ENCODE results near the gene ZNF320. TPM values are rescaled to one million over a fixed set of nuclear protein-coding genes. Genes with fewer than 3 reads are reported as not detected.
A peak's percentile ranks its signal among the peaks of the same experiment; 100 is the strongest.
"Not testable (repeated sequence)": the region's sequence is repeated elsewhere in the genome, so short reads cannot be mapped to it uniquely, and the experiment has no call there.

Gene ZNF320
- total RNA-seq, 1 donor from 2014 or later, result 24.2 TPM

DNA sequence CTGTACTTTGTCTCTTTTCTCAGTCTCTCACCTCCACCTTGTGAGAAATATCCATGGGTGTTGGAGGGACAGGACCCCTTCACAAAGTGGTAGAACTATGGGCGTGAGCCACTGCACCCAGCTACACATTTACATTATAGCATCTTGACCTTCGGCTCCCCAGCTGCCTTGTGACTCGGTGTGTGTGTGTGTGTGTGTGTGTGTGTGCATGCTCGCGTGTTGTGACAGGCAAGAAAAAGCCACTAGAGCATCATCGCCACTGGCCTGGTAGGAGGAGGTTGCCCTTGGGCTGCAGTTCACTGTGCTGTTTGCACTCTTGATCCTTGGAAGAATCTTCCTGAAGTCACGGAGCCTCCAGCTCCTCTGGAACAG lies 39.5 kb upstream of the ZNF320 start:
- Histone ChIP-seq H3K36me3 (ENCODE audit: control insufficient read depth, insufficient read depth, low read length) (peaks cover 1% of the 10 kb centered on the region), H3K4me3 (ENCODE audit: low read depth, low read length) (no peak overlapping the region), H3K27me3 (ENCODE audit: control insufficient read depth, insufficient read depth, low read length) (no peaks in the 10 kb centered on the region)
- no peak for DNase-seq (ENCODE audit: low read depth)
- TF ChIP-seq, protein P1, sequence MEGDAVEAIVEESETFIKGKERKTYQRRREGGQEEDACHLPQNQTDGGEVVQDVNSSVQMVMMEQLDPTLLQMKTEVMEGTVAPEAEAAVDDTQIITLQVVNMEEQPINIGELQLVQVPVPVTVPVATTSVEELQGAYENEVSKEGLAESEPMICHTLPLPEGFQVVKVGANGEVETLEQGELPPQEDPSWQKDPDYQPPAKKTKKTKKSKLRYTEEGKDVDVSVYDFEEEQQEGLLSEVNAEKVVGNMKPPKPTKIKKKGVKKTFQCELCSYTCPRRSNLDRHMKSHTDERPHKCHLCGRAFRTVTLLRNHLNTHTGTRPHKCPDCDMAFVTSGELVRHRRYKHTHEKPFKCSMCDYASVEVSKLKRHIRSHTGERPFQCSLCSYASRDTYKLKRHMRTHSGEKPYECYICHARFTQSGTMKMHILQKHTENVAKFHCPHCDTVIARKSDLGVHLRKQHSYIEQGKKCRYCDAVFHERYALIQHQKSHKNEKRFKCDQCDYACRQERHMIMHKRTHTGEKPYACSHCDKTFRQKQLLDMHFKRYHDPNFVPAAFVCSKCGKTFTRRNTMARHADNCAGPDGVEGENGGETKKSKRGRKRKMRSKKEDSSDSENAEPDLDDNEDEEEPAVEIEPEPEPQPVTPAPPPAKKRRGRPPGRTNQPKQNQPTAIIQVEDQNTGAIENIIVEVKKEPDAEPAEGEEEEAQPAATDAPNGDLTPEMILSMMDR (IDR thresholded peaks at IDR 0.05; ENCODE audit: insufficient read depth, low read length, poor library complexity, severe bottlenecking), result no peak

DNA sequence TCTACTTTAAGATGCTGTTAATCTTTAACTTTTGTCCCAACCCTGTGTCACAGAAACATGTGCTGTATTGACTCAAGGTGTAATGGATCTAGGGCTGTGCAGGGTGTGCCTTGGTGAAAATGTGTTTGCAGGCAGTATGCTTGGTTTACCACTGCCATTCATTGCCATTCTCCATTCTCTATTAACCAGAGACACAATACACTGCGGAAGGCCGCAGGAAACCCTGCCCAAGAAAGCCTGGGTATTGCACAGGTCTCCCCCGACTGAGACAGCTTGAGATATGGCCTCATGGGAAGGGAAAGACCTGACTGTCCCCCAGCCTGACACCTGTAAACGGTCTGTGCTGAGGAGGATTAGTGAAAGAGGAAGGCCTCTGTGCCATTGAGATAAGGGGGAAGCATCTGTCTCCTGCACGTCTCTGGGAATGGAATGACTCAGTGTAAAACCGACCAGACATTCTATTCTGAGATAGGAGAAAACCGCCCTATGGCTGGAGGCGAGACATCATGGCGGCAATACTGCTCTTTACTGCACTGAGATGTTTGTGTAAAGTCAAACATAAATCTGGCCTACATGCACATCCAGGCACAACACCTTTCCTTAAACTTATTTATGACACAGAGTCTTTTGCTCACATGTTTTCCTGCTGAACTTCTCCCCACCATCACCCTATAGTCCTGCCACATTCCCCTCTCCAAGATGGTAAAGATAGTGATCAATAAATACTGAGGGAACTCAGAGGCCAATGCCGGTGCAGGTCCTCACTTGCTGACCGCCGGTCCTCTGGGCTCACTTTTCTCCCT lies 38.9 kb upstream of the ZNF320 start:
- Histone ChIP-seq H3K36me3 (ENCODE audit: control insufficient read depth, insufficient read depth, low read length) (peaks cover 1% of the 10 kb centered on the region), H3K4me3 (ENCODE audit: low read depth, low read length) (no peak overlapping the region), H3K27me3 (ENCODE audit: control insufficient read depth, insufficient read depth, low read length) (no peaks in the 10 kb centered on the region)
- TF ChIP-seq, protein P1 (IDR thresholded peaks at IDR 0.05; ENCODE audit: insufficient read depth, low read length, poor library complexity, severe bottlenecking), result no peak
- DNase-seq (ENCODE audit: low read depth), result no peak

DNA sequence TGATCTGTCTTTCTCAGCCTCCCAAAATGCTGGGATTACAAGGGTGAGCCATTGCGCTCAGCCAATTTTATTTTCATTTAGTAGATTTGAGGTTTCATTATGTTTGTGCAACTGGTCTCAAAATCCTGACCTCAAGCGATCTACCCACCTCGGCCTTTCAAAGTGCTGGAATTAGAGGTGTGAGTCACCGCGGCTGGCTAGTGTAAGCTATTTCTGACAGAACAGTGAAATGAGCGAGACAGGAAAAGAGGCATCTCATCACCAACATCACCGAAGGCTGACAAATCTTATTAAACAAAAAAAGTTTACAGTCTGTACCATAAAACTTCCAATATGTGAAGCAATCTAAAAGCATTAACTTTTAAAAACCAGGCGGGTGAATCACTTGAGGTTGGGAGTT lies 38.0 kb upstream of the ZNF320 start:
- H3K36me3 ChIP-seq (ENCODE audit: control insufficient read depth, insufficient read depth, low read length), result peaks cover 1% of the 10 kb centered on the region
- H3K4me3 ChIP-seq (ENCODE audit: low read depth, low read length), result no peak overlapping the region
- H3K27me3 ChIP-seq (ENCODE audit: control insufficient read depth, insufficient read depth, low read length), result no peaks in the 10 kb centered on the region
- TF ChIP-seq, protein P1 (IDR thresholded peaks at IDR 0.05; ENCODE audit: insufficient read depth, low read length, poor library complexity, severe bottlenecking), result no peak
- no peak for DNase-seq (ENCODE audit: low read depth)

DNA sequence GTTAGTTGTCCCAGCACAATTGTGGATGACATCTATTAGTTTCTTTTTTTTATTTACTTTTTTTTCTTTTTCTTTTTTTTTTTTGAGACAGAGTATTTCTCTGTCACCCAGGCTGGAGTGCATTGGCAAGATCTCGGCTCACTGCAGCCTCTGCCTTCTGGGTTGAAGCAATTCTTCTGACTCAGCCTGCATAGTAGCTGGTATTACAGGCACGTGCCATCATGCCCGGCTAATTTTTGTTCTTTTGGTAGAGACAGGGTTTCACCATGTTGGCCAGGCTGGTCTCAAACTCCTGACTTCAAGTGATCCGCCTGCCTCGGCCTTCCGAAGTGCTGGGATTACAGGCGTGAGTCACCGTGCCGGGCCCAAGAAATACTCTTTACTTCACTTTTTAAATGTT lies 27.2 kb upstream of the ZNF320 start:
- H3K36me3 ChIP-seq (ENCODE audit: control insufficient read depth, insufficient read depth, low read length); DNase-seq (ENCODE audit: low read depth); H3K27me3 ChIP-seq (ENCODE audit: control insufficient read depth, insufficient read depth, low read length); H3K4me3 ChIP-seq (ENCODE audit: low read depth, low read length): not testable (repeated sequence)

DNA sequence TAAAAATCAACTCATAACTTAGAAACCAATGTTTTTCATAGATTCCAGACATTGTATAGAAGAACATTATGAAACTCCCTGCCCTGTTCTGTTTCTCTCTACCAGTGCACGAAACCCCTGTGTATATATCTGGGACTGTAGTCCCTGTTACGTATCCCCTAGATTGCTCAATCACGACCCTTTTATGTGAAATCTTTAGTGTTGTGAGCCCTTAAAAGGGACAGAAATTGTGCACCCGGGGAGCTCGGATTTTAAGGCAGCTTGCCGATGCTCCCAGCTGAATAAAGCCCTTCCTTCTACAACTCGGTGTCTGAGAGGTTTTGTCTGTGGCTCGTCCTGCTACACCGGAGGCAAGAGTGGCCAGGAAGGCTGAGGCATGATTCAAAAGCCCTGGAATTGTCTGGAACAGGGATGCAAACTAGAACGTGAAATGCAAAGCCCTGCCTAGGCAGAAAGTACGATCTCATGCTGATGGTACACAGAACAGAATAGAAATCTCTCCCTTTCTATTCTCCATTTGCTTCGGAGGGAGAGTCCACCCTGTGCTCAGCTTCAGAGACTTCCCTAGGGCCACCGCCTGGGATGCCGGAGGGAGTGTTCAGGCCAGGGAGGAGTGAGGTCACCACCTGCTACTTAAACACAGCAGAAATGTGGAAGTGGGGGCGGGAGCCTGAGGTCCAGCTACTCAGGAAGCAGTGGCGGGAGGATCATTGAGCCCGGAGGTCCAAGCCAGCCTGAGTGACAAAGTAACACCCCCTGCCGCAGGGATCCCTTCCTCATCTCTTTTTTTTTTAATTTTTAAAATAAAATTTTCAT lies 26.6 kb upstream of the ZNF320 start:
- no peak for DNase-seq (ENCODE audit: low read depth)
- Histone ChIP-seq H3K4me3 (ENCODE audit: low read depth, low read length) (peak overlapping the region; percentile 57), H3K27me3 (ENCODE audit: control insufficient read depth, insufficient read depth, low read length) (no peaks in the 10 kb centered on the region), H3K36me3 (ENCODE audit: control insufficient read depth, insufficient read depth, low read length) (no peaks in the 10 kb centered on the region)
- TF ChIP-seq, protein P1 (IDR thresholded peaks at IDR 0.05; ENCODE audit: insufficient read depth, low read length, poor library complexity, severe bottlenecking), result no peak

Measured in kidney epithelial cell (primary cell).